ENCODE data around the gene CAV1. TPM values are rescaled to one million over a fixed set of nuclear protein-coding genes. Genes with fewer than 3 reads are reported as not detected.

Gene CAV1
- total and polyA plus RNA-seq, 2 of the 13 experiments (the other 11 are each of a cell fraction or from before 2014, with no cell fraction given), result 0.40 TPM; not detected in 1

- Histone ChIP-seq H2AFZ (ENCODE audit: low read length) (no peak overlapping the region), H3K4me2 (ENCODE audit: low read depth, low read length) (no peak overlapping the region), H4K20me1 (ENCODE audit: insufficient read depth, low read length) (no peaks in the 10 kb centered on the region), H3K79me2 (ENCODE audit: insufficient read depth, low read length) (no peaks in the 10 kb centered on the region), H3K9ac (ENCODE audit: insufficient read depth, low read depth, low read length) (no peak overlapping the region), H3K27ac (ENCODE audit: extremely low read length, insufficient read depth, low read length) (no peak overlapping the region), H3K4me1 (ENCODE audit: insufficient read depth, low read length) (no peaks in the 10 kb centered on the region), H3K36me3 (replicated peaks in 1 of 2; ENCODE audit: control insufficient read depth in 1 of 2, insufficient read depth in 2 of 2, low read length in 2 of 2) (no peaks in the 10 kb centered on the region), H3K4me3 (replicated peaks in 1 of 3; ENCODE audit: insufficient read depth in 1 of 3, low read depth in 2 of 3, low read length in 3 of 3) (no peak overlapping the region), H3K27me3 (ENCODE audit: control insufficient read depth in 1 of 2, insufficient read depth in 2 of 2, low read length in 2 of 2) (peaks cover 0 to 16% of the 10 kb centered on the region in 2 experiments; a peak in 2 of 5 replicates), H3K9me3 (ENCODE audit: low read length) (no peaks in the 10 kb centered on the region)
- TF ChIP-seq LCORL (IDR thresholded peaks at IDR 0.05), result no peak
- TF ChIP-seq LCORL (CRISPR knock-in tag; IDR thresholded peaks at IDR 0.05), result no peak
- no peak for TF ChIP-seq HHEX (CRISPR knock-in tag; IDR thresholded peaks at IDR 0.05)
- no peak for TF ChIP-seq ZHX1 (CRISPR knock-in tag; IDR thresholded peaks at IDR 0.05; ENCODE audit: low read depth)
- no peak for TF ChIP-seq FOXO1 (CRISPR knock-in tag; IDR thresholded peaks at IDR 0.05)
- TF ChIP-seq ZNF781 (CRISPR knock-in tag; IDR thresholded peaks at IDR 0.05; ENCODE audit: borderline replicate concordance, not compliant biosample characterization), result no peak
- no peak for TF ChIP-seq ZNF124 (CRISPR knock-in tag; IDR thresholded peaks at IDR 0.05)
- no peak for TF ChIP-seq TRIM24 (CRISPR knock-in tag; IDR thresholded peaks at IDR 0.05)
- no peak for TF ChIP-seq TFAP4 (IDR thresholded peaks at IDR 0.05; ENCODE audit: borderline replicate concordance, low read depth)
- no peak for TF ChIP-seq ATM (IDR thresholded peaks at IDR 0.05; ENCODE audit: borderline replicate concordance)
- TF ChIP-seq U2AF1 (optimal IDR thresholded peaks at IDR 0.05; ENCODE audit: low read depth, low read length), result no peak
- TF ChIP-seq ZNF234 (CRISPR knock-in tag; conservative IDR thresholded peaks at IDR 0.05), result no peak
- ChIA-PET POLR2A (no interaction called here), CTCF (ENCODE audit: low intra/inter-chr PET ratio, low total read pairs) (no interaction called here)
- intact Hi-C loops (cut with micrococcal nuclease; ENCODE audit: unreplicated experiment) (no loop called here), in situ Hi-C loops (cut with HindIII; ENCODE audit: extremely low pct_ligation_motif_present, low pct_unique_long_range_greater_than_20kb) (no loop called here)
- FAIRE-seq (no peak), DNase-seq (ENCODE audit: low spot score) (no peak), ATAC-seq (no peak)
- no TSS peak for BruUV-seq (replicated peaks)
Observed at GRCh38 chr7:116518961-116519360, 5.9 kb upstream of the CAV1 start.

Data from HepG2 (cell line).